ENCODE results near the gene RBM3.

- no peak for TF ChIP-seq CTCF (IDR thresholded peaks at IDR 0.05; ENCODE audit: poor library complexity)
- no peak for TF ChIP-seq EZH2 (IDR thresholded peaks at IDR 0.05; ENCODE audit: borderline replicate concordance)
- no peak for TF ChIP-seq EZH2phosphoT487 (IDR thresholded peaks at IDR 0.05; ENCODE audit: low read depth, severe bottlenecking, unreplicated experiment)
These were observed 5.0 kb downstream of the RBM3 start for GRCh38 chrX:48579259-48579658.
